GM18511 (cell line): ENCODE measurements around the gene ASCL4.
"Not testable (repeated sequence)": the region's sequence is repeated elsewhere in the genome, so short reads cannot be mapped to it uniquely, and the experiment has no call there.

ENCODE experiments used
- ATAC-seq: cut with Tn5 transposase; IDR thresholded peaks from one replicate; pipeline ENCODE4 v1.9.1; 2021; ENCODE audit warnings: mild to moderate bottlenecking, moderate library complexity; ENCODE audit not compliant: unreplicated experiment

Gene ASCL4, protein sequence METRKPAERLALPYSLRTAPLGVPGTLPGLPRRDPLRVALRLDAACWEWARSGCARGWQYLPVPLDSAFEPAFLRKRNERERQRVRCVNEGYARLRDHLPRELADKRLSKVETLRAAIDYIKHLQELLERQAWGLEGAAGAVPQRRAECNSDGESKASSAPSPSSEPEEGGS

DNA sequence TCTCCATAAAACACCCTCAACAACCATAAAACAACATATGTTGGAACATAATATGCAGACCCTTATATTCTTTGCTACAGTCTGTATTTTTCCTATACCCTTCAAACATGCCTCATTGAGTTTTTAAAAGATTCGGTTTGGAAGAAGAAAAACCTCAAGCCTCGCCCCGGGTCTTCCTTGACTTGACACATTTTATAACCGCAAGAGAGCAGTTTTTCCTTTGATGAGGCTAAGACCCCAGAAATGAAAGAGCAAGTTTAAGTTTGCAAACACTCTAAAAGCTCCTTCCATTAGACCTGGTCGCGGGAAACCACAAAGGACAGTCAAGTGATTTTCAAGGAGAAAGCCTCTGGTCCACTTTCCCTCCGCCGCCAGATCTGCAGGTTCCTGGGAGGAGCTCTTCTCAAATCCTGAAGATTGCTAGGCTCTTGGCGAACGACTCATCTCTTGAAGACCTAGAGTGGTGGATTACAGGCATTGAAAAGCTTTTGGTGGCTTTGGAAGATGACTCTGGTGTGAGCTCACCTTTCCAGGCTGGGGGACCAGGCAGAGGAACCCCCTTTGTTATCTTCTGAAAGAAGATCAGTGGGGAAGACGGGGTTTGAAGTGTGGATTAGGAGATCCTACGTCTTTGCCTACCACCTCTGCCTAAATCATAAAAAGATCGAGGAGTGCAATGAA, at the start of gene ASCL4:
Gene ASCL4 (plus strand): TSS at position 356 of the 681 bp plus-strand sequence. CDS start 515 bp downstream, outside the sequence.
- ATAC-seq, result no peak

DNA sequence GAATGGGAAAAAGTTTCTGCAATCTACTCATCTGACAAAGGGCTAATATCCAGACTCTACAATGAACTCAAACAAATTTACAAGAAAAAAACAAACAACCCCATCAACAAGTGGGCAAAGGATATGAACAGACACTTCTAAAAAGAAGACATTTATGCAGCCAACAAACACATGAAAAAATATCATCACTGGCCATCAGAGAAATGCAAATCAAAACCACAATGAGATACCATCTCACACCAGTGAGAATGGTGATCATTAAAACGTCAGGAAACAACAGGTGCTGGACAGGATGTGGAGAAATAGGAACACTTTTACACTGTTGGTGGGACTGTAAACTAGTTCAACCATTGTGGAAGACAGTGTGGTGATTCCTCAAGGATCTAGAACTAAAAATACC, 47.2 kb upstream of the ASCL4 start:
- ATAC-seq, result not testable (repeated sequence)

DNA sequence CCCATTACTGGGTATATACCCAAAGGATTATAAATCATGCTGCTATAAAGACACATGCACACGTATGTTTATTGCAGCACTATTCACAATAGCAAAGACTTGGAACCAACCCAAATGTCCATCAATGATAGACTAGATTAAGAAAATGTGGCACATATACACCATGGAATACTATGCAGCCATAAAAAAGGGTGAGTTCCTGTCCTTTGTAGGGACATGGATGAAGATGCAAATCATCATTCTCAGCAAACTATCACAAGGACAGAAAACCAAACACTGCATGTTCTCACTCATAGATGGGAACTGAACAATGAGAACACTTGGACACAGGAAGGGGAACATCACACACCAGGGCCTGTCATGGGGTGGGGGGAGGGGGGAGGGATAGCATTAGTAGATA, 46.8 kb upstream of the ASCL4 start:
- ATAC-seq, result not testable (repeated sequence)

DNA sequence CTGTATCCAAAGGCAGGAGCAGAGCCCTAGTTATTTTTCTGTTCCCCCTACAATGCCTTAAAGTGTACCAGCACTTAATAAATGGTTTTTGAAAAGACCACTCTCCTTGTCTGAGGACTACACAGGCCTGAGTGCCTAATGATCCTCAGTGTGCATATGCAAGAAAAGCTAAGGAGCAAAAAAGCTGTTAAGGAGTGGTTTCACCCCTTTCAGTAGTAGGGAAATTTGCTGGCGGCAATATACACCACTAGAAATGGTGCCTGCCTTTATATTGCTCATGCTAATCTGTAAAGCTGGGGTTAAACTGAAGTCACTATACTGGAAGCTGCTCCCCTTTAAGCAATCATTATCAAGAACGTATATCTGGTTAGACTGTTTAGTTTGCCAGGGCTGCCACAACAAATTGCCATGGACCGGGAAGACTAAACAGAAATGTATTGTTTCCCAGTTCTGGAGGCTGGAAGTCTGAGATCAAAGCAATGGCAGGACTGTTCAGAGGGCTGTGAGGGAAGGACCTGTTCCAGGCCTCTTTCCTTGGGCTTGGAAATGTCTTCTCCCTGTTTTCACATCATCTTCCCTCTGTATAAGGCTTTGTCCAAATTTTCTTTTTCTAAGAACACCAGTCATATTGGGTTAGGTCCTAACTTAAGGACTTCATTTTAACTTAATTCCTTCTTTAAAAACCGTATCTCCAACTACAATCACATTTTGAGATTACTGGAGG, 43.7 kb upstream of the ASCL4 start:
- no peak for ATAC-seq

DNA sequence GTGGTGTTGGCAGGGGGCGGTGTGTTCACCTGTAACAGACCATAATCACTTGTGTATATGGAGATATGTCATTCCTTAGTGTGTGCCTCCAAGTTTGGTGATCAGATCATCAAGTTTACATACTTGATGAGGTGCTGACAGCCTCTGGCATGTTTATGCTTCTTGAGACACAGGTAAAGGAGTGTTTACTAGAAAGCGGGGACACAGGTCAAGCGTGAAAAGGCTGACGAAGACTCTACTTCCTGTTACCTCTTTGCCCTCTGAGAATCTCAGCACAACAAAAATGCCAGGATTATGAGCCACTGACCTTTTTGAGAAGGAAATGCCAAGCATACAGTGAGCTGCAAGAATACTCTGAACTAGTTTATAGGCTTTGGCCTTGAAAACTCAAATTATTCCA, 43.1 kb upstream of the ASCL4 start:
- ATAC-seq, result peak; percentile 50

DNA sequence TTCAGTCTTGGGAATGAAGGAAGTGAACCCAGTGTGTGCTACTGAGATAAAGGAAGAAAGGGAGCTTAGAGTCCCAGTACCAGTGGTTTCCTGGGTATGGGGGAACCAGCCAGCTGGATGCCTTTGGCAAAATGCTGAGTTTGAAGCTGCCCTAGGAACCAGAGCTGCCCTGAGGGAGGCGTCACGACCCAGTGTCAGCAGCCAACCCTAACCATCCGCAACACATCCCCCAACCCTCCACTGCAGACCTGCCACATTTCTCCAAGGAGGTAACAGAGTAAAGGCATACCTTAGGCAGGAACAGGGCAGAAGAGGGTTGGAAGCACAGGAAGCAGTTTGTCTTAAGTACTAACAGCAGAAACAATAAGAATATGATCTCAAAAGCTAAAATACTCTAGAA, 42.1 kb upstream of the ASCL4 start:
- no peak for ATAC-seq

DNA sequence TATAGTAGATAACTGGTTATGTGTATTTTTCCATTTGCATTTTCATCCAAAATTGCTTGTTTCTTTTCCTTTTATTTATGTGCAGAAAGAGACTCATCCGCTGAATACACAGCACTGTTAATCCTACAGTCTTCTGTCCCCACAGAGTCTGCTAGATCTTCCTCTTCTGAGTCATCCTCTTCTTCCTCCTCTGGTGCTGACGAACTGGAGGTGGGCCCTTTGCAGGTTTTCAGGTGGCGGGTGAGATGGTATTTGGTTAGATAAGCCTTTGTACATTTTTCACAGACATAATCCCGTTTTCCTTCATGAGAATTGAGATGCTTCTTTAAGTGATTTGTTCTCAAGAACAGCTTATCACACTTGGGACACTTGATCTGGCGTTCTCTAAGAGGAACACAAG, 40.4 kb upstream of the ASCL4 start:
- ATAC-seq, result no peak

DNA sequence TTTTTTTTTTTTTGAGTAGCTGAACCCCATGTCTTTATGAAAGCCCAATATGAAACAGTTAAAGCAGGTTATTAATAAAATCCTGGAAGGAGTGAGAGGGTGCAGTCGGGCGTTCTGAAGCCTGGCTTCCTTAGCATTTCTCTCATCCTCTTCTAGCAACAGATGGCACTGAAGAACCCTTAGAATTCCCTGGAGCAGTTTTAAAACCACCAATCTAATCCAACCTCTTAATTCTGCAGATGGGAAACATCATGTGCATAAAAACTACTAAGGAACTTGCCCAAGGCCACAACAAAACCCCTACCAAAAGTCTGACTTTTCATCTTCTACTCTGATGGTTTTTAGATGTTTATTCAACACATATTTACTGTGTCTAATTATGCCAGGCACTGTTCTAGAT, 38.7 kb upstream of the ASCL4 start:
- ATAC-seq, result no peak

DNA sequence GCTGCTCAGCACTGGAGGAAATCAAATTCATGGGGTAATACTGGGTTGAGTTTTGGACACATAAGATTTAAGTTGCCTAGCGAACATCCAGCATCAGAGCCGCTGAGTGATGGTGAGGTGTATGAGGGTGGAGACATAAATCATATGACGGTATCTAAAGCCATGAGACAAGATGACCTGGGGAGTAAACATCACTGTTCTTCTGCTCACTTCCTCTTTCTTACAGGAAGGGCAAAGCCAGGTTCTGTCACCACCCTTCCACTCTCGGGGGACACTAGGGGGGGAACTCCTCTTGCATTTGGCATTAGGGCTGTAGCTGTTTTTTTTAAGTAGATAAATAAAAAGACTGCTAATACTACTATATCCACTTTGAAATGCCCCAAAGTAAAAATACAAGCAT, 37.6 kb upstream of the ASCL4 start:
- peak; percentile 99 for ATAC-seq

DNA sequence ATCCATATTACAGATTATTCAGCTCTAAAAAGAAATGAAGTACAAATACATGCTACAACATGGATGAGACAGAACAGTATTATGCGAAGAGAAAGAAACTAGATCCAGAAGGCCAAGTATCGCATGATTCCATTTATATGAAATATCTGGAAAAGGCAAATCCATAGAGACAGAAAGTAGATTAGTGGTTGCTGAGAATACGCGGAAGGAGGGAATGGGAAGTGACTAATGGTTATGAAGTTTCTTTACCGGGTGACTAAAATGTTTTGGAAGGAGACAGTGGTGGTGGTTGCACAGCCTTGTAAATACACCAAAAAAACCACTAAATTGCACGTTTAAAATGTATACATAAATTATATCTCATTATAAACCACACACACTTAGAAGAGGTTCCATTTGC, 26.0 kb upstream of the ASCL4 start:
- ATAC-seq, result no peak

DNA sequence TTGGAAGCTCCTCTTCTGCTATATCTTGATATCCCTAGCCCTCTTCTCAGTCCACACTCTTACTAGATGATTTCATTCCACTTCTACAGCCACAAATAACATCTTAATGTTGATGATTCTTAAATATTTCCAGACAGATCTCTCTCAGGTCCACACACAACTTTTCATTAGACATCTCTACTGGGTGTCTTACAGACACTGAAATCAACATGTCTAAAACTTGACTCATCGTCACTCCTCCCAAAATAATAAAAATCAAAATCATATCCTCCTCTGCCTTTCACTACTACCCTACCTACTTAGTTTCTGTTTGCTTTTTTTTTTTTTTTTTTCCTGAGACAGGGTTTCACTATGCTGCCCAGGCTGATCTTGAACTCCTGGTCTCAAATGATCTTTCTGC, 25.4 kb upstream of the ASCL4 start:
- no peak for ATAC-seq

DNA sequence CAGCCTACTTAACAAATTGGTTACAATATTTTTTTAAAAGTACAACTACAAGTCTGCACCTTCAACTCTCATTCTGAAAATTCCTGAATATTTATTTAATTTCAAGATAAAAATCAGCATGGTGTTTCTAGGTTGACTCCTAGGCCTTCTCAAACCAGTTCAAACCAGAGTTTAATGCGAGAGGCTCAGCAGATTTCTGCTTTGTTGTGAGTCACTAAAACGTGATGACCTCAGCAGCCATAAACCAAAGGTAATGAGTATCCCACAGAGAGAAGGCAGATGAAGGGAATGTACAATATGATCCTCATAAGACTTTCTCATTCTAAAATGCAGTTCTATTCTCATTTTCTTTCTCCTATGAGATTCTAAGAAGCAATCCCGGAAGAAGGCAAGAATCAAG, 15.1 kb upstream of the ASCL4 start:
- ATAC-seq, result no peak

DNA sequence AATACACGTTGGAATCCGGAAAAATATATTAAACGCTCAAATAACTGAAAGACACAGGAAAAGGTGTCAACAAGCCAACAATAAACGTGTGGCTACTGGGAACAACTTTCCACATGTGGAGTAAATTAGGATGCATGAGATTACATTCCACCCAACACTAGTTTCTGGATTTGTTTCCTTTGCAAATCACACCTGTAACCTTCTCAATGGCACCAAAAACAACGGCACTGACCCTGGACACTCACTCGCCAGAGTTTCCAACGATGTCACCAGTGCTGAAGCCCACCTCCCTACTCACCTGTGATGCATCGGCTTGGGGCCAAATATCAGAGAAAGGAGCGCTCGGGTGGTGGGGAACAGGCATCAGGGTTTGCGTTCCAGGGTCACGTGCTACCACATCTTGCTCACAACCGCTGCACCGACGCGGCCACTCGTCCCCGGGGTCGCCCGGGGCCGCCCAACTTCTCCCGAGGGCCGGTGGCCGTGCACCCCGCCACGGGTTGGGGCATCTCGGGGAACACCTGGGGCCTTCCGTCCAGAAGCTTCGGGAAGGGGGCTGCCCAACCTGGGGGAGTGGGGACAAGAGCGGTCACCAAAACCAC, 14.2 kb upstream of the ASCL4 start:
- peak; percentile 28 for ATAC-seq

DNA sequence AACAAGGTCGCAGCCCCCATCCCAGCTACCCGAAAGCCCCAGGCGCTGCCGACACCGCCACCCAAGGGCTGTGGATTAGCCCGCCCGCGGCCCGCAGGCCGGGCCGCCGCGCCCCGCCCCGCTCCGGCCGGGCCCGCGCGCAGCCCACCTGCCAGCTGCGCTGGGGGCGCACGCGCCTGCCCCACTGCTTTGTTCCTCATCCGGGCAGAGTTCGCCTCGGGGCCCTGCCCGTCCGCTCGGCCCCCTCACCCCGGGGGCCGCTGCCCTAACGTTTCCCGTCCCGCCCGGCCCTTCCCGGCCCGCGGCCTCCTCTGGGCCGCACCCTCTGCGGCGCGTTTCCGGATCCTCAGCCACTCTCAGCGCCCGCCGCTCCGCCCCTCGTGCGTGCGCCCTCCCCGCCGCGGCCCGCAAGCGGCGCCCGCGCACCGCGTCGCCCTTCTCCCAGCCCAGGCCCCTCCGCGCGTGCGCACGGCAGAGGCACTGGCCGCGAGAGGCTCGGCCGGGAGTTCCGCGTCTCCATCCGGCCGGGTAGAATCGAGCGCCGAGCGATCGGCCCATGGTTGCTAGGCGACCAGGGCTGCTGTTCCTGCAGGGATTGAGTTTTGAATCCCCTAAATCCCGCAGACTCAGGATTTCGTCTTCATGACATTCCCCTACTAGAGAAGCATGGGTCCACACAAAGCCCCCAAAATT, 13.5 kb upstream of the ASCL4 start, which contains the start of gene PRDM4:
Gene PRDM4 (minus strand): TSS at position 329 of the 693 bp plus-strand sequence. CDS start 622 bp downstream, outside the sequence.
- peak; percentile 97 for ATAC-seq

DNA sequence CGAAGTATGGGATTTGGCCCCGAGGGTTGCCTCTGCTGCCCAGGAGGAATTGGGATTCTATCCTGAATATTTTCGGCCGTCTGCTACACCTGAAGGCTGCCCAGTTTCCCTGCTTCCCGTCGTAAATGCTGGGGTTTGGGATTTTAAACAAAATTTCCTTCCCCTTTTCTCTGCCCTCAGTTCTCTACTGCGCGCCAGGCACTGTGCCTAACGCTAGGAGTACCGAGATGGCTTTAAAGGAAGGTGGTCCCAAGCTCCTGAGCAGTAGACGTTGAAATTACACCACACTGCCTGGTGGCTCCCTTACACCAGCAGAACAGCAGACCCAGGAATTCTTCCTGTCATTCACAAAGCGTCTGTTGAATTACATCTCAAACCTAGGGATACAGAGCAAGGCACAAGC, 13.0 kb upstream of the ASCL4 start:
- peak; percentile 31 for ATAC-seq

DNA sequence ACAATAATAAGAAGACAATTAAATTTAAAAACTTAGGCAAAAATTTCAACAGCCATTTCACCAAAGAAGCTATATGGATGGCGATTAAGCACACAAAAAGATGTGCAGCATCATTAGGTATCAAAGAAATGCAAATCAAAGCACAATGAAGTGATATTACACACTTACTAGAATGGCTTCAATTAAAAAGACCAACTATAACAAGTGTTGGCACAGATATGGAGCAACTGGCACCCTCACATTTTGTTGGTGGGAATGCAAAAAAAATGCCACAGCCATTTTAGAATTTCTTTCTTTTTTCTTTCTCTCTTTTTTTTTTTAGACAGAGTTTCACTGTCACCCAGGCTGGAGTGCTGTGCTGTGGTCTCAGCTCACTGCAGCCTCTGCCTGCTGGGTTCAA, 11.6 kb upstream of the ASCL4 start:
- ATAC-seq, result no peak

DNA sequence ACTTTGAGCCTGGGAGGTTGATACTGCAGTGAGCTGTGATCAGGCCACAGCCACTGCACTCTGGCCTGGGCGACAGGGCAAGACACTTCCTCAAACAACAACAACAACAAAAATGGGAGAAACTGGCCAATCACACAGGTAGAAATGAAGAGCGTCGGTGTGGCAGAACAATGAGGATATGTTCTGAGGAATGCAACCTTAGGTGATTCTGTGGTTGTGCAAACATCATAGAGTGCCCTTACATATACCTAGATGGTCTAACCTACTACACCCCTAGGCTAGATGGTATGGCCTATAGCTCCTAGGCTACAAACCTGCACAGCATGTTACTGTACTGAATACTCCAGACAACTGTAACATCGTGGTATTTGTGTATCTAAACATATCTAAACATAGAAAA, 9.9 kb upstream of the ASCL4 start:
- ATAC-seq, result no peak

DNA sequence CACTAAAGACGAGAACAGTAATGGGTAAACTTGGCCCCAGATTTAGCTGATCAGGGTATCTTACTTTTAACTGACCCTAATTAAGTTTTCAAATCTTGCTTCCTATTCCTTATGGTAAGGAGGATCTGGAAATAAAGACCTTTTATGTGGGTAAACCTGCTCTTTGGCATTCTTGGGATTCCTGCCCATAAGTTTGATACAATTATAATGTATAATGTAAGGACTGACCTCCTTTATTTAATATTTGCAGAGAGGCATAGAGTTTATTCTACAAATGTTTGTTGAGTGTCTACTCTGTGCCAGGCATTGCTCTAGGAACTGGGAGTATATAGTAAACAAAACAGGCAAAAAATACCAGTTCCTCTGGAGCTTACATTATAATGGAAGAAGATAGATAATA, 9.2 kb upstream of the ASCL4 start:
- ATAC-seq, result no peak

DNA sequence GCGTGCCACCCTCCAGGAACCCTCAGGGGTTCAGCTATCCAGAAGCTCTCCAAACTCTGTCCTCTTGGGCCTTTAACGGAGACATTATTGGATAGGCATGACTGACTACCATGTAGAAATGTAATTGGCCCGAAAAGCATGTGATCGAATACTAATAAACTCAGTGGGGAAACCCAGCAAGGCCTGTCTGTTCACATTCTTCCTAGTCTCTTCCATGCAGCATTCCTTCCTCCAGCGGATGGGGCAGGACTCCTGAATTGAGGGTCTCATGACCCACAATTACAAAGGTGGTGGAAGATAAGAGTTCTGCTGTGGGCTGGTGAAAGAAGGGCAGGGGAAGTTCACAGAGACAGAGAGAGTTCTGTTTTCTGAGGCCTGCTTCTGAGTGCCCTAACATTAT, 7.0 kb upstream of the ASCL4 start:
- no peak for ATAC-seq

DNA sequence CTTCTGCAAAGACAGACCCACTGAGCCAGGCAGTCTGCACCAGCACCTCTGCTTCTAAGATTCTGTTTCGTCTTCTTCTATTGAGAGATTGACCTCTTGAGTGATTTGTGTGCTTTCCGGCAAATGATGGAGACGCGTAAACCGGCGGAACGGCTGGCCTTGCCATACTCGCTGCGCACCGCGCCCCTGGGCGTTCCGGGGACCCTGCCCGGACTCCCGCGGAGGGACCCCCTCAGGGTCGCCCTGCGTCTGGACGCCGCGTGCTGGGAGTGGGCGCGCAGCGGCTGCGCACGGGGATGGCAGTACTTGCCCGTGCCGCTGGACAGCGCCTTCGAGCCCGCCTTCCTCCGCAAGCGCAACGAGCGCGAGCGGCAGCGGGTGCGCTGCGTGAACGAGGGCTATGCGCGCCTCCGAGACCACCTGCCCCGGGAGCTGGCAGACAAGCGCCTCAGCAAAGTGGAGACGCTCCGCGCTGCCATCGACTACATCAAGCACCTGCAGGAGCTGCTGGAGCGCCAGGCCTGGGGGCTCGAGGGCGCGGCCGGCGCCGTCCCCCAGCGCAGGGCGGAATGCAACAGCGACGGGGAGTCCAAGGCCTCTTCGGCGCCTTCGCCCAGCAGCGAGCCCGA, 703 bp downstream of the ASCL4 start:
- ATAC-seq, result no peak

DNA sequence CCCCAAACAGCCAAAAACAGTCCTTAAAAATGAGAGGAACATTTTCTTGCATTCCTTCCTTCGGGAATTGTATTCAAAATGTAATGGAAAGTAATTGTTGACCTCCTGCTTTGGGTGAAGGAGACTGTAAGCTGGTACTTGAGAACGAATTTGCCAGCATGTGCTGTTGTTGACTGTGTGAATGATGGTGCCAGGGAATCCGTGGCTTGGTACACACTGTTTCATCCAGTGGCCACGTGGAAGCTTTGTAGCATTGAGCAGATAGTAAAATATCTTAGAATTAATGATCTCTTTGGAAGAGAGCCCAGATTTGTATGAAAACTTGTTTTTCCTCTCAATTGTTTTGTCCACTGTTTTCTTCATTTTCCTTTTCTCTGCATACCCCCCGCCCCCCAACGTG, 1.7 kb downstream of the ASCL4 start:
- ATAC-seq, result no peak
